Stomach (tissue), 4 donors: ENCODE measurements around the gene TOM1L1.

Experiments used
- CTCF ChIP-seq, 7 experiments: fragments of 450-650 bp in 4 of 7; fragments of 200-600 bp in 3 of 7; sonication (generic) in 3 of 7; IDR thresholded peaks; one replicate each; pipeline ENCODE4 v1.5.1; 2016 to 2019; ENCODE audit warnings: antibody characterized with exemption in 7 of 7, control low read depth in 2 of 7, mild to moderate bottlenecking in 1 of 7
- EP300 ChIP-seq: sonication (generic); formaldehyde crosslinking; IDR thresholded peaks from one replicate; pipeline ENCODE4 v1.6.1; 2017; ENCODE audit warnings: antibody characterized with exemption
- POLR2A ChIP-seq, 4 donors: fragments of 450-650 bp; IDR thresholded peaks; one replicate each; pipeline ENCODE4 v1.6.1; 2016; ENCODE audit warnings: antibody characterized with exemption in 4 of 4, control low read depth in 2 of 4, mild to moderate bottlenecking in 1 of 4, moderate library complexity in 1 of 4
- POLR2AphosphoS5 ChIP-seq, 3 donors: sonication (generic); formaldehyde crosslinking; IDR thresholded peaks; one replicate each; pipeline ENCODE4 v1.6.1; 2016; ENCODE audit warnings: antibody characterized with exemption in 3 of 3

GRCh38 chr17:54903375-54903774 is 2.7 kb downstream of the TOM1L1 start:
- TF ChIP-seq POLR2AphosphoS5 (IDR thresholded peaks at IDR 0.05) (no peak), POLR2A (IDR thresholded peaks at IDR 0.05) (no peak), CTCF (IDR thresholded peaks at IDR 0.05) (no peak), EP300 (no peak)
